ENCODE results near the gene RUNX1.
"Not testable (repeated sequence)": the region's sequence is repeated elsewhere in the genome, so short reads cannot be mapped to it uniquely, and the experiment has no call there.

The RUNX1 gene

DNA sequence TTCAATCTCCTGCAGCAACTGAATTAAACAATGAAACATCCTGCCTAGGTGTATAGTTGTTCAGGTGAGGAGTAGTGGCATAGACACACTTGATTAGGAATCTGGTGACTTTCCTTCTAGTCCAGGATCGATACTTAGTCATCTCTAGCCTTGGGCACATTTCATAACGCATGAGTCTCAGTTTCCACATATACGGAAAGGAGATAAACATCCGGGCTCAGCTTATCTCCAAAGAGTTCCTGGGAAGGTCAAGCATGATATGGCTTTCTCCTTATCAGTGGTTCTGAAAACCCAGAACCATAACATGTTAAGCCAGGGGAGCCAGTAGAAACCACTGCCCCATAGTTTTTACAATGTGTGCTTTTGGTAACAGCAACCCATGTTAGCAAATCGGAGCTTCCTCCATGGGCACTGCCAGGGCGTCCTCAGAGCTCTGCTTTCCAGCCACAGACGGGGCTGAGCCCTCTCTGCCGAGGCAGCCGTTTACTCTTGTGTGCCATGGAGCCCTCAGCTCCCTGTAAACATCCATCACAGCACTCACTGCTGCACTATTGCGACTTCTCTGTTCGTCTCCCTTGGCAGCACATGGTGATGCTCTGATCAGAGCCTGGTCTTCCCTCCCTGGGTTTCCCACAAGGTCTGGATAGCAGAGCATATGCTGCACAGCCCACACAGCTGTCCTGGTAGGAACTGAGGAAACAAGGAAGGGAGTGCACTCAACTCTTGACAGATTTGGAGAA is 34.6 kb downstream of the RUNX1 start:
- no peak for DNase-seq

DNA sequence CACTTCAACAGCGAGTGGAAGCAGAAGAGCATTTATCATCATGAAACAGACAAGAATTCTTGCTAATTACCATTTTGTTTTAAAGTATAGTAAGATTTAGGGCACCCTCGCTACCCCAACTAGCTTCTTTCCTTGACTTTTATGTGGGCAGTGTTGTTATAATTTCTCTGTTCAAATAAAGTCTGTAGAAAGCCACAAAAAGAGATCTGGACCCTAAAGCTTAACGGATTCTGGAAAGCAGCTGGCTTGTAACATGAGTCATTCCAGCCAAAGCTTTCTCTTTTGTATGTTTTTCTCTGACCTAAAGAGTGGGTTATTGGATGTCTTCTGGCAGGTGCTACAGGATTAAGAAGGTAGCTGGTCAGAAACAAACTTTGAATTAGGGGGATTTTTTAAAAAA is 37.4 kb downstream of the RUNX1 start:
- no peak for DNase-seq

DNA sequence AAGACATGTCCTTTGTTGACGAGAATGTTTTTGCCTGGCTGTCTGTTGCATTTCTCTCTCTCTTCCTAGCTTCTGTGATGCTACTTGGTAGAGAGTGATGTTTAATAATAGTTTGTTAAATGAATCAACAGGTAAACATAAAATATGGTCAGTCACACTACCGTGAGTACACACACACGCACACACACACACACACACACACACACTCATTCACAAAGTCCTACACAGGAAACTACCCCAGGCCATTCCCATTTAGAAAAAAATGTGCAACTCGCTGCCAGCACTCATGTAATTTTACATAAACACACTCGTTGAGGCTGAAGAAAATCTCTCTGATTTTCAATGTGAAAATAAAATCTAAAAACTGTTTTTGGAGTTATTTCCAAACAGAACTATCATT is 38.7 kb downstream of the RUNX1 start:
- no peak for DNase-seq

DNA sequence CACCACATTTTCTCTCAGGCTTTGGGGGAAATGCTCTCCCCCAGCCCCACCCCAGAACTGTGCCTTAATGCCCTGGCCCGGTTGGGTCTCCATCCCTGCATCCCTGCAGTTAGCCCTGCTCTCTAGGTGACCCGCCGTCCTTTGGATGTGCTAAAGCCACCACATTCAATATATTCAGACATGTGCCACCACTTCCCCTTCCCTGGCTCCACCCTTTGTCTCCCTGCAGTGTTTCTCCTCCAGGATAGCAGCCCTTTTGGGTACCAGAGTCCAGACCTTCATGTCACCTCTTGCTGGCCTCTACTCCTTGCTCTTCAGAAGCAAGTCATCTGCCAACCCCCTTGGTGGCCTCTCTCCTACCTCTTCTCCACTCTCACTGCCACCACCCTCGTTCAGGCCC is 41.8 kb downstream of the RUNX1 start:
- no peak for DNase-seq

DNA sequence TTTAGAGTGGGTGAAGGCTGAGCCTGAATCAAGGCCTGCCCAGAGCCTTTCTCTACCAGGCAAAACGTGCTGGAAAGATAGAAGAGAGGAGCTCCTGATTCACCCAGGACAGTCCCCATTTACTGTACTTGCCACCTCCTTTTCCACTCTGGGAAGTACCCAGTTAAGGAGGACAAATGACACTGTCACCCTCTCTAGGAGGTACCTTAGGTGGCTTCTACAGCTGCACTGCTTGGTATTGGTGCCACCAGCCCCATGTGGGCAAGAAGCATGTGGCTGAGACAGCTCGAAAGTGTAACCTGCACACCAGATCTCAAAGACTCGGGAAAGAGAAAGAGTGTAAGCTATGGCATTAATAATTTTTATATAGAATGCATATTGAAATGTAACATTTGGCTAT is 42.3 kb downstream of the RUNX1 start:
- DNase-seq = no peak

DNA sequence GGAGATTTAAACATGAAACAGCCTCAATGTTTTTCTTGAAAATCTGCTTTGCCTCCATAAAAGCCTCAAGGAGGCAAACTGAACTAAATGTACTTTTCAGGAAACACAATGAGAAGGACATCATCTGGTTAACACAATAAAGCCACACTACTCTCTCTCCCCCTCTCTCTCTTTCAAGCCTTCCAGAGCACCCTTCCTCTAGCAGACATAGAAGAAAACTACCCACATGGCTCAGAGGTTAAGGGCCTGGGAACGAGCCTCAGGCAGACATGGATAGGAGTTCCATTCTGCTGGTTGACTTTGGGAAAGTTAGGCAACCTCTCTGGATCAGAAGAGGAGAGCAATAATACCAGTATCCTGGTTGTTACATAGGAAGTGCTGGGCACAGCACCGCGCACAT is 42.9 kb downstream of the RUNX1 start:
- no peak for DNase-seq

DNA sequence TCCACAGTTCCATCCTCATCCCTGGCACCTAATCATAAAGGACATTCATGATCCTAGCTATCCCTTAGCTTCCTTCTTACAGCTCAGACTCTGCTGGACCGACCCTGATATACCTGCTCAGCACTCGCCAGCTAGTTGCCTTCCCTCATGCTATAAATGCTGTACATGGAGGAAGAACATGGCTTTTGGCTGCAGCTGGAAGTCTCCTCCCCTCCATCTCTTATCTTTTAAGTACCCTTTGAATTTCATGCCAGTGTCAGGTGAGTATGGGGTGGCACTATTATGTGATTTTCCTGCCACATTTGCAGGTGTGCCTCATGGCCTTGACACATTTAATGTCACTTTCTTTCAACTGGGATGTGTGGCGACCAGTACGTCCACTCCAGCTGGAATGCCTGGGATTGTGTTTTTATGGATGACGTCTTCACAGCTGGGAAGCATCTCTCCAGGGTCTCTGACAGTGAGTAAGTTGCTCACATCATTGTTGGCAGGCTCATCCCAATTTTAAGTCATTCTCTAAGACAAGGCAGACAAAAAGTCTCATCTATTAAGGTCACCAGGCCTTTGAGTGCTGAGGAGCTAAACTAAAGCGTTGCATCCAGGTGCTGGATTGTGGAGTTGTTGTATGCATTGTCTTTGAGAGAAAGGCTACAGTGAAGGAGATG is 43.4 kb downstream of the RUNX1 start:
- DNase-seq = no peak

DNA sequence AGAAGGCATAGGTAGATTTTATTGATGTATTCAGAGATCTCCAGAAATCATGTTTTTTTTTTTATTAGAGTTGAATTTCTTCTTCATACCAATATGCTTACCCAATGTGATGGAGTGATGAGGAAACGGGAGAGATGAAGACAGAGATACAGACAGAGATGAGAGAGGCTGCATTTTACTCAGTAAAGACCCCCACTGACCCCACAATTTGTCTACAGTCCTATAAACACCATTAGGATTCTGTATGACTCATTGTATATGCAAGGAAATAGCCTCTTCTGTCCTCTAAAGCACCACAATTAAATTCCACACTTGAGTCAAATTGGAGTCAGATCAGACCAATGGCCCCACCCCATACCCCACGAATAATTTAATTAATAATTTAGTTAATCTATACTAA is 44.0 kb downstream of the RUNX1 start:
- DNase-seq = no peak

DNA sequence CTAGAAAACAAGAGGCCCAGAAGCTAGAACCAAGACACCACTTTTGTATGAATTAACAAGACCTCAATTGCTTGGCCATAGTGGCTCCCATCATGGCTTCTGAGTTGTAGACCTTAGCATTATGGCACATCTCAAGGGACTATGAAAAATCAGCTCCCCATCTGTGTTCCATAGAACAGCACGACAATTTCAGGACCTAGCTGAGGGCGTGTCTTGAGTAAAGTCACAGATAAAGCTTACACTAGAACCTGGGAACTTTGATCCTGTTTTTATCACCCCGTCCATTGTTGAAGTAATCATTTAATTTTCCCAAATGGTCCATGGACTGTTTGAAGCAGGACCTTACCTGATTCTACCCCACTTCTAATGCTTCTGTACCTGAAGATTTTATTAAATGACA is 44.8 kb downstream of the RUNX1 start:
- DNase-seq = no peak

DNA sequence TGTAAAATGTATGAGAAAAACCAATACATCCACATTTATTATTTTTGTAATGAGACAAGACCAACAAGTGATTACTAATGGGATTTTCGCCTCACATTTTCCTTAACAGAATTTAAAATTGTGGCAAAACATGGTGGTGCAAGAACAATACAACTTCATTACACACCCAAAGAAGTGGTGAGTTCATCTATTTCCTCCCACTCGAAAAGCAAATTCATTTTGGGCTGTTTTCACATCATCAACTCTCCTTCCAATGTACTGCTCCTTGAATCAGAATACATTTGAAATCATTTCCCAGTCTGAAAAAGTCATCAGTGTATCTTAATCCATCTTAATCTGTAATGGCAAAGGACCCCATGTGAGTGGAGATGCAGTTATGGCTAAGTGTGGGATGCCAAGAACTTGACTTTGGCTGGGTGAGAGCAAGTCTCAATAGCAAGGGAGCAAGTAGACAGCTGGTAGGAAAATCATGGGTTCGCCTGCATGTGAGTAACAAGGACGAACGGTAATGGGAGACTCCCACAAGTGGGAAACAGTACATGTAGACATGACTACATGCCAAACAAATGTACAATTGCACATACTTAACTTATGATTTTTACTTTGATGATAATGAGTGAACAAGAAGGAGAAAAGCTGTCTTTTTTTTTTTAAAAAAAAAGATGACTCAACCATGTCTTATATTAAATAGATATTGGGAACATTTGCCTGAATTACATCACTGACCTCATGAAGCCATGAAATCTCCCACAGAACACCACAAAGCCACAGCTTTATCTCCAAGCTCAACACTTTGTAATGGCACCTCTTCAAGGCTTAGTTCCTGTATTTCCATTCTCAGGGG is 46.0 kb downstream of the RUNX1 start:
- no peak for DNase-seq

DNA sequence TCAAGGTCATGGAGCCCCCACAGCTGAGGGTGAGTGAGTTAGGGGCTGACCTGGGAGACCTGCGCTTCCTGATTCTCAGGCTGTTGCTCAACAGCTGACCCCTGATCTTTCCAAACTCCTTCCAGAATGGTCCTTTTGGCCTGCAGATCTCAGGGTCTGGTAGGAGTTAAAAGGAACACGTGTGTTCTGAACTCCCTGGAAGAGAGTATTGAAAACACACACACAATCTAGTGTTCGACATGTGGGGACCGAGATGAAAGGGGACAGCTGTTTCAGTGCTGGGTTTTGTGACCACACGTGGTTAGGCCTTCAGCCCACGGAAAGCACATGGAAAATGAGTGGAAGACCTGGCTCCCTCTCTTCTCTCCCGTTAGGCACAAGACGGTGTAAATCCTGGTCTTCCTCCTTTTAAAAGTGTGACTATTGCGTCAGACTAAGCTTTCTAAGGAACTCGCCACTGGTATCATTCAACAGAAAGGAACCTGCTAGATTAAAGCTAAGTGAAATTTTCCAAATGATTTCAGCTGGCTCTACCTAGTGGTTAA is 49.6 kb downstream of the RUNX1 start:
- DNase-seq = no peak

DNA sequence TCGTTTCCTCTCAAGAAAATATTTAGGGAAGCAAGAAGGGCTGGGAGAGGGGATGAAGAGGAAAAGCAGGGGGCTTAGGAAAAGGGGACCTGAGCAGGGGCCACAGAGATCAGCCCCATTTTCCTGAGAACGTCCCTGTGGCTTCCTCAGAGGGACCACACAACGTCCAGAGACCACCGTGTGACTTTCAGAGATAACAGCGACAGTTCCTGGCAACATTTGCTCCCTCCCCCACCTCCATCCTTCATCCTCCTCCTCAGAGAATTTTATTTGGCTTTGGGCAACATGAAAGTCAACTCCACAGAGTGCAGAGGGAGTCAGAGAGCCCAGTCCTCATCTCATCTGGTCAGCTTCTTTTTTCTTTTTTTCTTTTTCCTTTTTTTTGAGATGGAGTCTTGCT is 50.9 kb downstream of the RUNX1 start:
- no peak for DNase-seq

DNA sequence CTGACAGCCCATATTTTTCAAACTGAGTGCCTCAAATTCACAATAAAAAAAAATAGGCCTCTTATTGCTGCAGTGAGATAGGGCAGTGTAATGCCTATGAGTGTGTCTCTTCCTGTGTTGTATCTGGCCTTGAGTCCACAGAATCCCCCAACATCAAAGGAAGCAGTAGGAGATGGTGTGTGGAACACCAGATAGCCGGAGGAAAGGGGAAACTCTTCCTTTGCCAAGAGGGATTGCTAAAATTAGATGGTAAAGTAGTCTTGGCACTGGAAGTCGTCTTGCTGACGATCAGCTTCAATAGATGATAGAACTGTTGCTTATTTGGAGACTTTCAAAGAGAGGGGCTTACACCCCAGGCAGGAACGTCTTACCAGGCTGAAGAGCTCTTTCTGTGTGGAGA is 51.8 kb downstream of the RUNX1 start:
- DNase-seq = no peak

DNA sequence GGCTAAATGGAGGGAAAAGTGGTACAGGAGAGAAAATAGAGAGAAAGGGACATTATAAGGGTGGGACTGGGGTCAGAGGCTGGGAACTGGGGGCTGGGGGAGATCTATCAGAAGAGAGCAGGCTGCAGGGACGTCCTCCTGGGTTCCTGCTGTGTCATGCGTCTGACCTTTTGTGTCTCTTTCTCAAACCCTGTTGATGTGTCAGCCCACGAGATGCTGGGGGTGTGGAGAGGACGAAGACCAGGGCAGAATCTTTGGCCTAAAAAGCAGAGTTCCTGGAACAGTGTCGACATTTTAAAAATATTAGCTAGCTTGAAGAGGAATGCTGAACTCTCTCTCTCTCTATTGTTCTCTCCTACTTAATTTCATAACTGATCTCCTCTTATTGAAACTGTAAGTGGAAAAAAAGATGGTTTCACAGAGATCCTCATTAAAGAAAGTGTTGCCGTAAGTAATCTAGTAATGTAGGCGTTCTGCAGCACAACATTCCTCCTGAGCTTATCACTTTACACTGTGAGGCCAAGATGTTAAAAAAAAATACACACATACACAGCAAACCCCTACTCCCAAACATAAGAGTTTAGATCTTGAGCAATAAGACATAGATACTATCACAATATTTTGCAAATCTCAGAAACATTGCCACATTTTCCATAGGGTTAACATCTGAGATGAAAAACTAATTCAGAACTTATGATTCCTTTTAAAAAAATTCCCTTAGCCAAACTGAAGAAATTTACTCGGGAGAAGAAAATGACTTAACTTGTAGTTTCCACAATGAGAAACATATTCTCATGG is 52.6 kb downstream of the RUNX1 start:
- peak in 1 of 2 experiments; percentile 23 for DNase-seq

DNA sequence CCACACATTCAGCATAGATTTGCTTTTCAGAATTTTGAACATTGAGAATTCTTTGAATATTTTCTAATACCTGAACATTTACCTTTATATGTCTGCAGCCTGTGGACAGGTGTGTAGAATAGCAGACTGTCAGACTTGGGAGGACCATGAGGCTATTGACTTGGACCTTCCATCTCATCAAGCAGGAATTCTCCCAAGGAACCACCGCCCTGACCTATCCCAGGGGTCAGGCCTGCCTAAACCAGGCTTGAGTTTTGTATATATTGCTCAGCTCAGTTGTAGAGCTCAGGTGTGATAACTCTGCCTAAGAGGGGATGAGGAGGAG is 53.2 kb downstream of the RUNX1 start:
- no peak for DNase-seq

DNA sequence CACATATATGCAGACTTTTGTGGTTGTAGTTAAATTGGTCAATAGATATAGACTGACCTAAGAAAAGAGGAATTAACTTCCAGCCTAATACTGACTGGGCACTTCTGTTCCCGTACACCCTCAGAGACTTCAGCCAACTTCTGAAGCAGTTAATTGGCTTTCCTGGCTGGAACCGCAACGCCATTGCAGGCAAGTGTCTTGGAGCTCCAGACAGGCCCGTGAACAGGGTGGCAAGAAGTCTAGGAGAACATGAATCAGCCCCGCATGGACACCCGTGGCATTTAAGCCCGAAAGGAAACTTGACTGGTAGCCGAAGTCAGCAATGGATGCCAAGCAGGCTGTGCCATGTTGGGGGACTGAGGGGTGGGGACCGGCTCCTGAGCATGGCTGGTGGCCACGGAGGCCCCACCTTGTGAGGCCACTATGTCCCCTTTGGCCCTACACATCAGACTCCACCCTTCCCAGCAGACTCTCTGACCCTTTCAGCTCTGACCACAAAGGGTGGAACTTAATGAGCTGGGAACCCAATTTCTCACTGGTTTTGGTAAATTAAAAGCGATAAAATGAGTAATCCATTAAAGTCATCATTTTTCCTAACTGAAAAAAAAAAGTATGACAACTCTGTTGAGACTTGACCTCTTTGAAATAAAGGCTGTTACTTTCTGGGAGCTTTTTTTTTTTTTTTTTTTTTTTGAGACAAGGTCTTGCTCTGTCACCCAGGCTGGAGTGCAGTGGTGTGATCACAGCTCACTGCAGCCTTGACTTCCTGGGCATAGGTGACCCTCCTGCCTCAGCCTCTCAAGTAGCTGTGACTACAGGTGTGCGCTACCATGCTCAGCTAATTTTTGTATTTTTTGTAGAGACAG is 54.1 kb downstream of the RUNX1 start:
- no peak for DNase-seq

DNA sequence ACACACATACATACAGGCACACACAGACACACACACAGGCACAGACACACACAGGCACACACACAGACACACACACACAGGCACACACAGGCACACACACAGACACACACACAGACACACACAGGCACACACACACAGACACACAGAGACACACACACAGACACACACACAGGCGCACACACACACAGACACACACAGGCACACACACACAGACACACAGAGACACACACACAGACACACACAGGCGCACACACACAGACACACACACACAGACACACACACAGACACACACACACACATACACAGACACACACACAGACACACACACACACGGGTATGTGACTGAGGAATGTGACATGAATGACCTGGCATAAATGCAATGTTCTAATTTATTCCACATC is 55.6 kb downstream of the RUNX1 start:
- not testable (repeated sequence) for DNase-seq

DNA sequence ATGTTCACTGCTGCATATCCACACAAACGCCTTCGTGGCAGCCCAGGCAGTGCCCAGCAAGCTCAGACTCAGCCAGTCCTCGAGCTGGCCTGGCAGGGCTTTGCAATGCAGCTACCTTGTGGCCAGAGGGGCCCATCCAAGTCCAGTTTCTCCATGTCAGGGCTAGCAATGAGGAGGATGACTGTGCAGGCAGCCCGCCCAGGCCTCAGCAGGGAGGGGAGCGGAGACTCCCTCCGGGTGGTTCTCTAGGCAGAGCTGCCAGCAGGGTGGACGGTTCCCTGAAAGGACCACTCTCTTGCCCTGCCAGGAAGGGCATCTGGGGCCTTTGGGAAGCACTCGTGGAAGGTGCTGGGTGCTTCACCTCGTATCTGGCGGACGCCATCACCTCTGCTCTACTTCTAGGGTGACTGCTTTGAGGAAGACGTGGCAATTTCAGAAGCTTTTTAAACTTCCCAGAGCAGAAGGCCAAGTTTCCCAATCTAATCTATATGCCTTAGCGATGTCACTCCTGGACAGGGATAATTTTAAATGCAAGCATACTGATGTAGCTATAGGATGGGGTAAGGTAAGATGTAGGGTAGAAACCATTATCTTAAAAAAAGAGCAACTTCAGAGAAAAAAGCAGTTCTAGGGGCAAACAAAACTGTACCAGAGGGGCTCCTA is 56.2 kb downstream of the RUNX1 start:
- DNase-seq = no peak

DNA sequence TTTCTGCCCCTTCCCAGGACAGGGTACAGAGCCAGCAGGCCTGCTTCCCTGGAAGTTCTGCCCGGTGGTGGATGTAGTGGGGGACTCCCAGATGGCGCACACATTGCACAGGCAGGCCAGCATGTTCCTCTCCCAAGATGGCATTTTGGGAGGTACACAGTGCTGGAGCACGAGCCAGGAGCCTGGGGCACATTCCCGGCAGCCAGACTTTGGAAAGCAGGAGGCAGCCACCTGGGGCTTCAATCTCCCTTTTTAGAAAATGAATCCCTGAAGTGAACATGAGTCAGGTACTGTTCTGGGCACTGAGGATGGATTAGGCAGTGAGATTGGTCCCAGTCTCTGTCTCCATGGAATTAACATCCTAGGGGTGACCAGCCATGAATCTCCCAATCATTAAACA is 56.9 kb downstream of the RUNX1 start:
- no peak for DNase-seq

DNA sequence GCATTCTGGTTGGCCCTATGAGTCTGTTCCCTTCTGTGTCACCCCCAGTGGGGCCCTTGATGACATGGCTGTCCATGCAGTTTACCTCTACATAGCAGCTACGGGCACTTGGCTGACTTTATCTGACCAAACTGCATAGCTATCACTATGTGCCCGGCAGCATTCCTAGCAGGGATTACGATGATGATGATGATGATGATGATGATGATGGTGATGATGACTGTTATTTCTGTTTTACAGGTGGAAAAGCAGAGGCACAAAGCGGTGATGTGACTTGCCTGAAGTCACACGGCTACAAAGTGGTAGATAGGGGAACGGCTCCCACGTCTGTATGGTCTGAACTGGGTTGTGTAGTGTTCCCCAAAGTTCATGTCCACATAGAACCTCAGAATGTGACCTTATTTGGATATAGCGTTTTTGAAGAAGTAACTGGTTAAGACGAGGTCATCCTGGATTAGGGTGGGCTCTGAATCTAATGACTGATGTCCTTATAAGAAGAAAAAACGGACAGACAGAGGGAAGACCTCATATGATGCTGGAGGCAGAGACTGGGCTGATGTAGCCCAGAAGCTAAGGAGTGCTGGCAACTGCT is 57.6 kb downstream of the RUNX1 start:
- no peak for DNase-seq

DNA sequence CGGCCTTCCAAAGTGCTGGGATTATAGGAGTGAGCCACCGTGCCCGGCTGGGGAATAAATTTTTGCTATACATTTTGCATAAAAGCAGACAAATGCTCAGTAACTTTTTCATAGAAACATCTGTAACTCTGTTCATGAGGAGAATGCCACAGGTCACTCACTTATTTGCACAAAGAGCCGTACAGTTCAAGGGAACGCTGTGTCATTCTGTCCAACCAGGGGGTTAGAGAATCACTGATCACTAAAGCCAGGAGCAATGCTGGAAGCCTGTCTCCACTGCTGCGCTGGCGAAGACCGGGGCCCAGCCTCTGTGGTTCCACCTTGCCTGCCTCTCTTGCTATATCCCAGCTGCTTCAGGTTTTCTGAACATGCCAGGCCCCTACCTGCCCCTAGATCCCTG is 58.3 kb downstream of the RUNX1 start:
- DNase-seq = no peak

Data from activated CD4-positive, alpha-beta T cell treated with anti-CD3 and anti-CD28 coated beads, Interleukin-2, amount 50 U/mL, for 4 hours (primary cell).